CD4-positive, alpha-beta T cell treated with Interleukin-2 at 100 ng/mL for 4 hours (primary cell): ENCODE measurements around the gene SPOUT1.
"Not testable (repeated sequence)": the region's sequence is repeated elsewhere in the genome, so short reads cannot be mapped to it uniquely, and the experiment has no call there.

ENCODE experiments used
- DNase-seq: peaks from one replicate; pipeline ENCODE4 v3.0.0-alpha.2; 2020; ENCODE audit warnings: low spot score

SPOUT1 gene, protein sequence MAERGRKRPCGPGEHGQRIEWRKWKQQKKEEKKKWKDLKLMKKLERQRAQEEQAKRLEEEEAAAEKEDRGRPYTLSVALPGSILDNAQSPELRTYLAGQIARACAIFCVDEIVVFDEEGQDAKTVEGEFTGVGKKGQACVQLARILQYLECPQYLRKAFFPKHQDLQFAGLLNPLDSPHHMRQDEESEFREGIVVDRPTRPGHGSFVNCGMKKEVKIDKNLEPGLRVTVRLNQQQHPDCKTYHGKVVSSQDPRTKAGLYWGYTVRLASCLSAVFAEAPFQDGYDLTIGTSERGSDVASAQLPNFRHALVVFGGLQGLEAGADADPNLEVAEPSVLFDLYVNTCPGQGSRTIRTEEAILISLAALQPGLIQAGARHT

GRCh38 chr9:128829477-128830251 is at the start of gene SPOUT1:
TSS of gene SPOUT1 (minus strand) at chr9:128829794. CDS start at chr9:128829780, 14 bp downstream.
- DNase-seq: peak; percentile 95

DNA sequence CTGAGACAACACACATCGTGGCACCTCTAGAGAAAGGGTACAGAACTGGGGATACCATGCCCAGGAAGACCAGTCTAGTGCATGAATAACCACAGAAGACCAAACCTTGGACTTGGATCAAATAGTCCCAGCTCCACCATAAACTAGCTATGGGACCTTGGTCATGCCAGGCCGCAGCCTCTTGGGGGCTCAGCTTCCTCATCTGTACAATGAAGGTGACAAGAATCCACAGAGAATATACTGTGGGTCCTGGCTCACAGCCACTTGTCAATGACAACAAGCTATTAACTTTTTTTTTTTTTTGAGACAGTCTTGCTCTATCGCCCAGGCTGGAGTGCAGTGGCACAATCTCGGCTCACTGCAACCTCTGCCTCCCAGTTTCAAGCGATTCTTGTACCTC is 48.3 kb upstream of the SPOUT1 start:
- DNase-seq: no peak

DNA sequence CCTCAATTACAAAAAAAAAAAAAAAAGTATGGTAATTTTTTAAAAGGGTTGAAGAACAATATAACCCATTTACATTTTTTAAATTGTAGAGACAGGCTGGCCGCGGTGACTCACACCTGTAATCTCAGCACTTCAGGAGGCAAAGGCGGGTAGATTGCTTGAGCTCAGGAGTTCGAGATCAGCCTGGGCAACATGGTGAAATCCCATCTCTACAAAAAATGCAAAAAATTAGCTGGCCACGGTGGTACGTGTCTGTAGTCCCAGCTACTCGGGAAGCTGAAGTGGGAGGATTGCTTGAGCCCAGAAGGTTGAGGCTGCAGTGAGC is 41.3 kb upstream of the SPOUT1 start:
- not testable (repeated sequence) for DNase-seq

DNA sequence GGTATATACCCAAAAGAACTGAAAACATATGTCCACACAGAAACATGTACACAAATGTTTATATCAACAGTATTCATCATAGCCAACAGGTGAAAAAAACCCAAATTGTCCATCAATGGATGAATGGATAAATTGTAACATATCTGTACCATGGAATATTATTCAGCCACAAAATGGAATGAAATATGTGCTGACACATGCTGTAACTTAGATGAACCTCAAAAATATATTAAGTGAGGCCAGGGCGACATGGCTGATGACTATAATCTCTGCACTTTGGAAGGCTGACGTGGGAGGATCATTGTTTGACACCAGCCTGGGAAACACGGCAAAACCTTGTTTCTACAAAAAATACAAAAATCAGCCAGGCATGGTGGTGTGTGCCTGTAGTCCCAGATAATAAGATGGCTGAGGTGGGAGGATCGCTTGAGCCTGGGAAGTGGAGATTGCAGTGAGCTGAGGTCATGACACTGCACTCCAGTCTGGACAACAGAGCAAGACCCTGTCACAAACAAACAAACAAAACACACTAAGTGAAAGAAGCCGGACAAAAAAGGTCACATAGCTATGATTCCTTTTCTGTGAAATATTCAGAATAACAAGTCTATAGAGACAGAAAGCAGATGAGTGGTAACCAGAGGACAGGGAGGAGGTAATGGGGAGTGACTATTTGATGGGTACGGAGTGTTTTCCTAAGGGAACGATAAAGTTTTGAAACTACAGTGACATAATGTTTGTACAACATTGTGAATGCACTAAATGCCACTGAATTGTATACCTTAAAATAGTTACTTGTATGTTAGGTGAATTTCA is 40.7 kb upstream of the SPOUT1 start:
- DNase-seq: no peak

DNA sequence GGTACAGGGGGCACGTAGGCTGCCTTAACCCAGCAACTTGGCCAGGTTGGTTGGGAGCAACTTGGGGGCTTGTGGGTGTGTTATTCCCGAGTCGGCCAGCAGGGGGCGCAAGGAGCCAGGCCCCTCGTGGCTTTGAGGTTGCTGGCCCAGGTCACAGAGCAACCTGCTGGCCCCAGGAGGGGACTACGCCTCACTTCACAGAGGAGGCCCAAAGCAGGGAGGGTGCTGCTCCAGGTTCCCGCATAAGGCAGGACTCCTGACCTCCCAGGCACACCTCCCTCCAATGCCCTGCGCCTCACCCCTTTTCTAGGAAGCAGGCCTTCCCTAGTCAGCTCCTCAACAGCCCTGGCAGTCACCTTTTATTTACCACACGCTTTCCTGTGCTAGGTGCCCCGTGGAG is 34.1 kb upstream of the SPOUT1 start:
- peak; percentile 83 for DNase-seq

- DNase-seq: no peak
Measured at GRCh38 chr9:128862401-128862851, 32.8 kb upstream of the SPOUT1 start.

- DNase-seq: no peak
Measured at GRCh38 chr9:128861501-128861900, 31.9 kb upstream of the SPOUT1 start.

DNA sequence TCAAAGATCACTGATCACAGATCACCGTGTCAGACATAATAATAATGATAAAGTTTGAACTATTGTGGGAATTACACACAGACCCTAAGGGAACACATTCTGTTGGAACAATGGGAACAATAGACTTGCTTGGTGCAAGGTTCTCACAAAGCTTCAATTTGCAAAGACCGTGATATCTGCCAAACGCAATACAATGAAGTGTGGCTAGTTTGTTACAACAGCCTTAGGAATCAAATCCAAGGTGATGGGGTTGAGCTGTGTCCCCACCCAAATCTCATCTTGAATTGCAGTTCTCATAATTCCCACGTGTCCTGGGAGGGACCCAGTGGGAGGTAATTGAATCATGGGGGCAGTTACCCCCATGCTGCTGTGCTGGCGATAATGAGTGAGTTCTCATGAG is 31.3 kb upstream of the SPOUT1 start:
- no peak for DNase-seq

GRCh38 chr9:128858476-128858875 is 28.9 kb upstream of the SPOUT1 start:
- not testable (repeated sequence) for DNase-seq

GRCh38 chr9:128854454-128854853 is 24.9 kb upstream of the SPOUT1 start:
- not testable (repeated sequence) for DNase-seq

GRCh38 chr9:128852646-128853045 is 23.1 kb upstream of the SPOUT1 start:
- not testable (repeated sequence) for DNase-seq

GRCh38 chr9:128851779-128852600 is 22.4 kb upstream of the SPOUT1 start:
- DNase-seq: peak; percentile 14

GRCh38 chr9:128851024-128851423 is 21.4 kb upstream of the SPOUT1 start:
- DNase-seq: not testable (repeated sequence)

GRCh38 chr9:128847803-128848202 is 18.2 kb upstream of the SPOUT1 start:
- DNase-seq: no peak

DNA sequence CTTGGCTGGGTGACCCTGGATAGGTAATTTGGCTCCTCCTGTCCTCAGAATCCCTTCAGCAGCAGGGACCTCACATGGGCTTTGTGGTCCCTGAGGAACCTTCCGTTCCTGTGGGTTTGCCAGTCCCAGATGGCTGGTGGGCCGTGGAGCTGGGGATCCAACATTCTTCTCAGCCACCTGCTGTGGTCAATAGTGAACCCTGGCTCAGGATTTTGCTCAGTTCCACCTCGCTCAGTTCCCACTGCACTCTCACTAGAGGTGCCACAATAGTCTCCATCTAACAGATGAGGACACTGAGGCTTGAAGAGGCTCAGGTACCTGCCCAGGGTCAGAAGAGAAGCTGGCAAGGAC is 17.1 kb upstream of the SPOUT1 start:
- no peak for DNase-seq

GRCh38 chr9:128845186-128845931 is 15.8 kb upstream of the SPOUT1 start:
- no peak for DNase-seq

GRCh38 chr9:128843171-128843570 is 13.6 kb upstream of the SPOUT1 start:
- DNase-seq: not testable (repeated sequence)

DNA sequence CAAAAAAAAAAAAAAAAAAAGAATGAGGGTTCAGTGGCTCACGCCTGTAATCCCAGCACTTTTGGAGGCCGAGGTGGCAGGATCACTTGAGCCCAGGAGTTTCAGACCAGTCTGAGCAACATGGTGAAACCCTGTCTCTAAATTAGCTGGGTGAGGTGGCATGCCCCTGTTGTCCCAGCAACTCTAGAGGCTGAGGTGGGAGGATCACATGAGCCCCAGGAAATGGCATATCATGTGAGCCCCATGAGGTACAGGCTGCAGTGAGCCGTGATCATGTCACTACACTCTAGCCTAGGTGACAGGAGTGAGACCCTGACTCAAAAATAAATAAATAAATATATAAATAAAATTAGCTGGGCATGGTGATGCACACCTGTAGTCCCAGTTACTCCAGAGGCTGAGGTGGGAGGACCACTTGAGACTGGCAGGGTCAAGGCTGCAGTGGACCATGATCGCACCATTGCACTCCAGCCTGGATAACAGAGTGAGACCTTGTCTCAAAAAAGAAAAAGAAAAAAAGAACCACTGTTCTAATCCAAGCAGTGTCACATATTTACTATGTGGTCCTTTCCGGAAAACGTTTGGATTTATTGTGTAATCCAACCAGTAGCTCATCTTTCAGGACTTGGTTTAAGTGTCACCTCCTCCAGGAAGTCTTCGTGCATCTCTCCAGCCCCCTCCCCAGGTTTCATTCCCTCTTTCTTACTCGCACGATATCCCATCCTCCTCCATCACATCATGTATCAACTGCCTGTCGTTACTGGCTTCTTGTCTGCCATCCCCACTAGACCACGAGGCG is 12.3 kb upstream of the SPOUT1 start:
- DNase-seq: no peak

GRCh38 chr9:128840524-128840923 is 10.9 kb upstream of the SPOUT1 start:
- DNase-seq: no peak

DNA sequence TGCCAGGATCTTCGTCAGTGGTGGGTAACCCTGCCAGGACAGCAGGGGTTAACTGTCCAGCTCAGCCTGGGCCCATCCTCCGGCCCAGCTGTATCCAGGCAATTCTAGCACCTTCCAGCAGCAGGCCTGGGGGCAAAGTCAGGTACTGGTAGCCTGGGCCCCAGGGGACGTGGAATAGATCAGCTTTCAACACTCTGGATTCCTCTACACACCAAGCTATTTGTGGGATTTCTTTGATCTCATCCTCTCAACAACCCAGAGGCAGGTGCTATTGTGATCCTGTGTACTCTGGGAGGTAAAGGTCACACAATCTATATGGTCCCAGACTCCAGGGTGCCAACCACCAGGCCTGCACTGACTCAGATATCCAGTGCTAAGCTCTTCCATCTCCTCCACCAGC is 8.7 kb upstream of the SPOUT1 start:
- DNase-seq: no peak
